IPS-NIHi7 (cell line): ENCODE measurements around the gene PTPRO.

Experiments
- DNase-seq: peaks from one replicate; pipeline ENCODE4 v3.0.0; 2012; ENCODE audit warnings: mixed read lengths; ENCODE audit errors: extremely low spot score

The PTPRO gene

DNA sequence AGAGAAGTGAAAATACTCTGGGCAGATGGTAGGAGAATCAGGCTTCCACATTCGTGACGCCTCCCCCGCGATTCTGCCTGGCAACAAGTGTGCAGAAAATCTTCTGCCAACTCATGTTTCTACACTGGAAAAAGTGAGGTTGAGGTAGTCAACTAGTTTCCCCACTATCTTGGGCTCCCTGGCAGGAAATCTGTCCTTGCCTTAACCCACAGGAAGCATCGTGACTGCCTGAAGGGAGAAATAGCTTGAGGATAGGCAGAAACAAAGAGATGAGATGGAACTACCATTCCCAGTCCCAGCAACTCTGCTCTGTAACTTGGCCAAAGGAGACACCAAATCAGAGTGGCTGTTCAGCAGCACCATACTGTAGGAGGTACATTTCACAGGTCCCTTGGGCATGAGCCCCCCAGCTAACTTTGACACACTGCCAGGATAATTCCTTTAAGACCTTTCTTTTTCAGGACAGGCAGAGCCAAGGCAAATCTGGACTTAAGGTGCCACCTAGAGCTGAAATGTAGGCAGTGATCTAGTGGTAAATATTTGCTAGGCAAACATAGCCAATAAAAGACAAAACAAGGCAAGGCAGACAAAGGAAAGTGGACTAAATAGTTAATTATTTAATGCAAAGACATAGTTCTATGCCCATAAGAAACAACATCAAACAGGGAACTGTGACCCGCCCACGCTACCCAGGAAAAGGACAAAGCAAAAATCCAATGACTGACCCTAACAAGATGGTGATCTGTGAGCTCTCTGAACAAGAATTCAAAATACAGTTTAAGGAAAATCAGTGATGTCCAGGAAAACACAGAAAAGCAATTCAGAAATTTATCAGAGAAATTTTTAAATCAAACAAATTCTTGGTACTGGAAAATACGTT is 205.1 kb downstream of the PTPRO start:
- DNase-seq = peak; percentile 25

DNA sequence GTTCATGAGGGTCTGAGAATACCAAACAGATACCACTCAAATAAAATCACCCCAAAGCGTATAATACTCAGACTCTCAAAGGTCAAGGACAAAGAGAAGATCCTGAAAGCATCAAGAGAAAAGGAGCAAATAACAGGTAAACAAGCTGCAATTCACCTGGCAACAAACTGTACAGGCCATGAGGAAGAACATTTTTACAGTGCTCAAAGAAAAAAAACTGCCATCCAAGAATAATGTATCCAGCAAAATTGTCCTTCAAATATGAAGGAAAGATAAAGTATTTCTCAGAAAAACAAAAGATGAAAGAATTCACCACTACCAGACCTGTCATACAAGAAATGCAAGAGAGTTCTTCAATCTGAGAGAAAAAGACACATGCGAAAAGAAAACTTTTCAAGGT is 206.4 kb downstream of the PTPRO start:
- DNase-seq = no peak

DNA sequence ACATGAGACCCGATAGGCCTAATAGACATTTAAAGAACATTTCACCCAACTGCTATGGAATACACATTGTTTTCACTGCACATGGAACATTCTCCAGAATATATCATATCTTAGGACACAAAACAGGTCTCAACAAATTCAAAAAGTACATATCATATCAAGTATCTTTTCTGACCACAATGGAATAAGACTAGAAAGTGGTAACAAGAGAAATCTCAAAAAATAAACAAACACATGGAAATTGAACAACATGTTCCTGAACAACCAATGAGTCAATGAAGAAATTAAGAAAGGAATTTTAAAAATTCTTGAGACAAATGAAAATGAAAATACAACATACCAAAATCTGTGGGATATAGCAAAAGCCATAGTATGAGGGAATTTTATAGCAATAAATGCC is 208.1 kb downstream of the PTPRO start:
- DNase-seq = no peak

DNA sequence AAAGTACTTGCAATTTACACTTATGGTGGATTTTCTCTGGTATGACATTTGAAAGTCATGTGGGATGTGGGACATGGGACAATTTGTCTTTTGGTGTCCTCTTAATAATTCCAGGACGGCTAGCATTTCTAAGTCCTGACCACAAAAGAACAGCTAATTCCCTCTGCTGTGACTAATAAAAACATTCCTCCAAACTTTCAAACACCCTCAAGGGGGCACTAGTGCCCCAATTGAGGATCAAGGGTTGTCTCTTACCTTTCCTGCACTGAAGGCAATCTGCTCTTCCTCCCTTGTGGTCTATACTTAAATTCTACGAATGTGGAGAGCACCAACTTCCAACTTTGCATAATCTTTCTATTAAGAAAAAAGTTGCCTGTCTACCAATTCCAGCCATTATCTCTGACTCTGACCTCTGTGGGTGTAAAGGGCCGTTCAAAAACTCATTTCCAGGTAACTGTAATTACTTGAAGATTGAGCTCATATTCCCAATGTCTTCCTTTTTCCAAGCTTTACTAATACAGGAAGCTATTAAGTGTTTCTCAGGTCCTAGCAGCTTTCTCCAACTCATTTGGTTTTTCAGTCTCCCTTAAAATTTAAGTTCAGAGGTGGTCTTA is 210.2 kb downstream of the PTPRO start:
- peak; percentile 68 for DNase-seq

DNA sequence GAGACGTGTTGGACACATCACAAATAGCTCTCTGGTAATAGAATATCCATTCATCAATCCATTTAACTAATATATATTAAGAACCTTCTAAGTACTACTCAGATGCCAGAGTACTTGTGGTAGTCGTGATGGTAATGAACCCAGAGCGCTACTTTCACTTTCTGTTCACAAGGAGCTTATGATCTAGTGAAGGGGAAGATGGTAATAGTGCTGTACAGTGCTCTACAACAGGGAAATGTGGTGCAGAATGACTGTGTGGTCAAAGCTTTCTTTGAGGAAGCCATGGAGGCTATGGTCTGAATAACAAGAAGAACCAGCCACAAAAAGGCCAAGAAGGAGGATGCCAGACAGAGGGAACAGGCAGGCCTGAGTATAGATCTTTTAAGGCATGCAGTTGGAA is 212.0 kb downstream of the PTPRO start:
- DNase-seq = no peak

DNA sequence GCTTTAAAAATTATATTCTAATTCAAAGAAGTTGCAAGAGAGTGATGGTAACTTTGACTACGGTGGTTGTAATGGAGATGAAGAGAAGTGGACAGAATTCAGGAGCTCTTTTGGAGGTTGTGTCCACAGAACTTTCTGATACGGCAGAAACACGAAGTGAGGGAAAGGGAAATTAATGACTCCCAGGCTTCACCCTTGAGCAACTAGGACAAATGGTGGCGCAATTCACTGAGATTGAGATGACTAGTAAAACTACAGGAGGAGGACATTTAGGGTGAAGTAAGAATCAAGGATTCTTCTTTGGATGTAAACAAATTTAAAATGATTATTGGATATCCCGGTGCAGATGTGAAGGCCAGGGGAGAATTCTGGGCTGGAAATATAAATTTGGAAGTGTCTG is 212.6 kb downstream of the PTPRO start:
- no peak for DNase-seq

DNA sequence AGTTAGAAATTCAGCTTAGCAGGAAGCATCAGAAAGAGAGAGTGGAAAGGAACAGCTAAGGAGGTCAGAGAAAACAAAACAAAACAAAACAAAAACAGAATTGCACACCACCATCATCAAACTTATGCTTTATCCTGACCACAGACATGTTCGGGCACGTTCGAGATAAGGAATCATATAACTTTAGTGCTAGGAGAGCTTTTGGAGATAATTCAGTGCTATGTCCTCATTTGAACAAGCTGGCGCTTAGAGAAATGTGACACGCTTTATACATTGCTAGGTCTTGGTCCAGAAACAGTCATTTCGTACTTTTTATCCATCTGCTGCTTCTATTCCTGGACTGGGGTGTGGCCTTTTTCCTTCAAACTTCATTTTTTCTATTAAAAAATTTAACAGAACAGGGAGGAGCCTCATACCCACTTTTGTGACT is 213.1 kb downstream of the PTPRO start:
- no peak for DNase-seq

DNA sequence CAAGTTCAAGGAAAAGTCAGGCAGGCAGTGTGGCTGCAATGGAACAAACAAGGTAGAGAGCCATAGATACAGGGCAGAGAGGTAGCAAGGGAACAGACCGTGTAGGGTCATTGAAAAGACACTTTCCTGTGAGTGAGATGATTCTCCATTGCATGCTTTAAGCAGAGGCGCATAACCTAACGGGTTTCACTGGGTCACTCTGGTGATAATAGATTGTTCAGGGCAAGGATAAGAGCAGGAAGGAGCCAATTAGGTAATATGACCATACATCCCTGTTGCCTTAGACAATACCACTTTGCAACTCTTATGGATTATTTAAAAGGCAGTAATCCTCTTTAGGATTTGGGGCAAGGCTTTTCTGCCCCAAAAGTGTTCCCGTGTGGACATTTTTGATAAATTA is 214.1 kb downstream of the PTPRO start:
- no peak for DNase-seq

DNA sequence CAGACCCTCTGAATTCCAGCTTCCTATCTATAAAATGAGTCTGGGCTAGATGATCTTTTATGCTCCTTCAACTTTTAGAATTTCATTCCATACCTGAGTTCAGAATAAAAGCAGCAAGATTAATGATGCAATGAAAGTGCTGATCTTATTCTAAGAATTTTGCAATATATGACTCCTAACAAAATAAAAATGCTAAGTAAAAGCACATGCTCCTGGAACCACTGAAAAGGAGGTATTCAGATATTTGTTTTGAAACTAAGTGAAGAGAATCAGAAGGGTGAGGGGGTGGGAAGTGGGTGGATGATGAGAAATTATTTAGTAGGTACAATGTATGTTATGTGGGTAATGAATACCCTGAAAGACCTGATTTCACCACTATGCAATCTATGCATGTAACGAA is 216.6 kb downstream of the PTPRO start:
- DNase-seq = no peak

DNA sequence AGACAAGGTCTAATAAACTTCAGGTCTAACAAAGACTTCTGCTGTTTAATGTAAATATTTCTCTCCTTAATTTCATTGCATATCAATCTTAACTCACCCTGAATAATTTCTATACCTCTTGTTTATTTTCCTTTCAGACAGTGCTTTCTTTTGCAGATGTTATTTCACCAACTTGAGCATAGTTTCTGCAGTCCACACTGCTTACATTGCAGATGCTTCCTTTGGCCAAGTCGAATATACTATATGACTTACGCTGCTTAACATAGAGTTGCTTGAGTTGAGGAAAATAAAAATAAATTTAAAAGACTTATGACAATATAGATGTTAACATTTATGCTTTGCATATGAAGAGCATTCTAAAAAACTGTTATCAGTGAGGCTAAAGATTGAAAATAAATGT is 217.7 kb downstream of the PTPRO start:
- DNase-seq = no peak

DNA sequence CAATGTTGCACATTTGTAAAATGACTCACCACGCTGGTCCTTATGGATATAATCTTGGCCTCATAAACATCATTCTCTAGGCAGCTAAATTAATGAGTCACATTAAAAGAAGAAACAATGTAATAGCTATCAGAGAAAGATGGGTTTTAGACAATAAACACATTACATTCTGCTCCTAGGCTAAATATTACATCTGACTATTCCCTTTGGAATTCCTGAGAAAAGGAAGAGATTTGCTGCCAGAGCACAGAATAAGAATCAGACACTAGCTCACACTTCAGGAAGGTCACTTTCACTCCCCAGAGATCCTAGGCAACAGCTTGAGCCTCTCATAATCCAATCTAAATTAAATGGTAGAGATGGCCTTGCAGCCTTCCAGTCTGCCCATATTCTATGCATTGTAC is 218.2 kb downstream of the PTPRO start:
- DNase-seq = no peak

DNA sequence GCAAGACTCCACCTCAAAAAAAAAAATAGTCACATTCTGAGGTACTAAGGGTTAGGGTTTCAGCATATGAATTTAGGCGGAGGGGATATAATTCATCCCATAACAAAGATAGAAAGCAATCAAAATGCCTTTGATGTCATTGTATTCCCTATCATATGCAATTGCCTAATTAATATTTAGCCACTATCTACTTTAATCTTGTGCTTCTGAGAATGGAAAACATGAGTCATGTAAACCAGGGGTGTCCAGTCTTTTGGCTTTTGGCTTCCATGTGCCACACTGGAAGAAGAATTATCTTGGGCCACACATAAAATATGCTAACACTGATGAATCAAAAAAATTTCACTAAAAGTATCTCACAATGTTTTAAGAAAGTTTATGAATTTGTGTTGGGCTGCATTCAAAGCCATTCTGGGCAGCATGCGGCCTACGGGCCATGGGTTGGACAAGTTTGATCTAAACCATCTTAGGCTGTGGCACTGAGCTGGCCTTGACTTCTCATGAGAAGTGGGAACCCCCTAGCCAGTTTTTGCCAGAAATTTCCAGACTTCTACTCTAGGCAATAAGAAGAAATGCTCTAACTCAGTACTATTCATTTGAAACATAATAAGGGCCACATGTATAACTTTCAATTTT is 219.8 kb downstream of the PTPRO start:
- no peak for DNase-seq

DNA sequence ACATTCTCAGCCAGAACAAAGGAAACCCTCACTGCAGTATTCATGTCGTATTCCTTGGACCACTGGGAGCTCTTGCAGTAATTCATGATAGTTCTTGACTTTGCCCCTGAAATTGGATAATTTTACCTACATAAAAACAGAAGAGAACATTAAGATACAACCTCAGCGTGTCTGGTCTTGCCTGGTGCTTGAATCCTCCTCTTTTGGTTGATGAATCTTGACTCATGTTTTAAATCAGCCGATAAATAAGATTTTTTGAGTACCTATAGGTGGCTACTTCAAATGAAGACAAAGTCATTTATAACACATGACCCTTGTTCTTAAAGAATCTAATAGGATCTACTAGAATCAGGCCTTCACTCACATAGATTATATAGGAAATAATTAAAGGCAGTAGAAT is 221.0 kb downstream of the PTPRO start:
- DNase-seq = no peak

DNA sequence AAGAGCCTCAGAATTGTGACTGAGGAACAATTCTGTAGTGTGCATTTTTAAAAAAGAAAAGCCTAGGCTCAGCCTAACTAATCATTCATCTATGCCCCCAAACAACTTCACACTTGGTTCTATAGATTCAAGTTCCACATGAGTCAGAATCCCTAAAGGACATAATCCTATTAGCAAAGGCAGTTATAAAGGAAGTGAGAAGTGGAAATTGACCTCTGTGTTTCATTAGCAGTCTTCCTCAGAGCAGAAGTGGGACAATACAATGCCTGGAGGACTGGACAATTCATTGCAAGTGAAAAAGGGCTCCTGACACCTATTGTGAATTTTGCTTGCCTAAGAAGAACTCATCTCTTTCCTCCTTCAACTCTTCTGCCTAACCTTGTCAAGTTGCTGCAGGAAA is 222.3 kb downstream of the PTPRO start:
- no peak for DNase-seq

DNA sequence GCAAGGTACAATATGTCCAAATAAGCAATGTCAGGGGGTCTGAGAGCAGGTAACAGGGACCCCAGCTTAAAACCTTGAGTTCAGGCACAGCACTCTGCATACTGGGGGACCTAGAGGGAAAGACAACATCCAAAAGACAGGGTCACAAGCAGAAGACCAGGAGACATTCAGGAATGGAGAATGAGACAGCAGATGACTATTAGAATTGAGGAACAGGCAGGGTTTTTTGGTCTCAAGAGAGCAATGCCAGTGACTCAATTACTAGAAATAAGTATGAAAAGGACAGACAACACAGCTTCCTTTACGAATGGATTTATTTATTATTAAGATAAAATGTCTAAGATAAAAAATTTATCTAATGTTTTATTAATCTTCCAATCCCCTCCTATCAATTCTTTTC is 223.0 kb downstream of the PTPRO start:
- DNase-seq = no peak

DNA sequence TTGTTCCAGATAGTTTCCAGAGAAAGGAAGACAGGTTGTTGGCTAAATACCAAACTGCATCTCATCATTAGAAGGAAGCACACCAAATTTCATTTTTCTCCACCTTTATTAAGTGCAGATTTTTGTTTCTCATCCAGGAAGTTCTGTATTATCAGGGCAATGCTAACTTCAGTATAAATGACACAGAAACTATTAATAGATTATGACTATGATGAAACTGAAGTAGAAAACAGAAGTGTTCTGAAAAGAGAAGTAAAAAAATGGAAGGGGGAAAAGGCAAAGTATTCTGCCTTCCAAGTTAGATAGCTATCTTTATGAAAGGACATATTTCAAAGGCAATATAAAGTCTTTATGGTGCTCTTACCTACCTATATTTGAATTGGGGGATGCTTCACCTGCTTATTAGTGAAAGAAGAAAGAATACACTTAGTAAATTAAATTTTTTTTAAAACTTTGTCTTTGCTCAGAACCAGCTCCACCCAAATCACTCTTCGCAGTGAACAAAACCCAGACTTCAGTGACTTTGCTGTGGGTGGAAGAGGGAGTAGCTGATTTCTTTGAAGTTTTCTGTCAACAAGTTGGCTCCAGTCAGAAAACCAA is 223.9 kb downstream of the PTPRO start:
- DNase-seq = no peak

DNA sequence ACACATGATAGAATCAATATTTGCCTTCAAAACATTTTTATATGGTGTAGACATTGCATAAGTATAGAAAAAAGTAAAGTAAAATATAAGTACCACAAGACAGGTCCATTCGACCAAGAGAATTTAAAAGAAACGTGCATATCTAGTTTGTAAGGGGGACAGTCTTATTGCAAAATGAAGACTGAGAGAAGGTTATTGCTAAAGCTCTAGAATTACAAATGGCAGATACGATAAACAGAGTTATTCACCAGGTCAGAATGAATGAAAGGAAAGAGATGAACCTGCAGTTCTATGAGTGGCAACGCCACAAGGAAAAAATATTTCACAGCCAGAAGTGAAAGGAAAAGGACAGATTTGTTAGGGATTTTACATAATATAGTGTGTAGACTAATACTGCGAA is 224.8 kb downstream of the PTPRO start:
- no peak for DNase-seq

DNA sequence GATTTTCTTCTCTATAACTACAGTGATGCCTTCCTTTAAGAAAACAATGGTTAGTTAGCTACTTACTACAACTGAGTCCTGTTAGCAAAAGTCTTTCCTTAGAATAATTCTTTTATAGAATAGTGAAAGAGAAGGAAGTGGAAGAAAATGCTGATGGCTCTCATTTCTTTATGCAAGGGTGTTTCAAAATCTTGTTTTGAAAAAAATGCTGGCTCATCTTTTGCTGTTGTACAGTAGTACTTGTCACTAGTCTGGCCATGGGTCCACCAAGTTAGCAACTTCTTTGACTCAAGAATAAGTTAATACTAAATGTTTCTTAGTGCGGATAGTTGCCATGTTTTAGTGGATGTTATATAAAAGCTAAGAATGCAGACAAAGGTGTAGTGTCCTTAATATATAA is 225.4 kb downstream of the PTPRO start:
- no peak for DNase-seq

DNA sequence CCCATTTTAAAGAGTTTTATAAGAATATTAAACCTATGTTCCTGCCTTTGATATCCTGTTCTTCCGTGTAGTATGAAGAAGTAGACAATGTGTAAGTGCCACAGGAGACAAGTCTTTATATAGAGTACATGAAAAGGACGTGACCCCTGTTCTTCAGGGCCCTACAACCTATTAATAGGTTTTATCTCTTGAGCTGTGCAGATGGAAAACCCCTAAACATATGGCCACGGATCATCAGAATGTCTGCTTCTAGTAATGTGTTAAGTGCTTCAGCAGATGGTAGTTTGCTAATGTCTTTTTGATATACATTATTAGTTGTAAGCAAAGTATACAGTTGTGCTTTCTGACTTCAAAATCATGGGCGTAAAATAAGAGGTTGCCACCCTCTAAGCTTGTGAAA is 228.5 kb downstream of the PTPRO start:
- DNase-seq = no peak

DNA sequence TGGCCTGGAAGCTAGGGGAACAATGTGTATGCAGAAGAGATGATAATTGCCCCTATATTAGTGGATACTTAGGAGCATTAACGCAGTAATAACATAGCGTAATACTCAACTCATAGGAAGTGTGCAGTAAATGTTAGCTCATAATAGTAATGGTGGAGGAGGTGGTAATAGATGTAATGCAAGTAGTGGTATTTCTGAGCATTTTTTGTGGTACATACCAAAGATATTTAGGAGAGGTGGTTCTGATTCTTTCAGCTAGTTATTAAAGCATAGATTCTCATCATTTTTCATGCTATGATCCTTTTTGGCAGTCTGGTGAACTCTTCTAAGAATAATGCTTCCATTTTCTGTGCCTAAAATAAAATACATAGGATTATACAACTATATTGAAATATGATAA is 233.1 kb downstream of the PTPRO start:
- DNase-seq = no peak

DNA sequence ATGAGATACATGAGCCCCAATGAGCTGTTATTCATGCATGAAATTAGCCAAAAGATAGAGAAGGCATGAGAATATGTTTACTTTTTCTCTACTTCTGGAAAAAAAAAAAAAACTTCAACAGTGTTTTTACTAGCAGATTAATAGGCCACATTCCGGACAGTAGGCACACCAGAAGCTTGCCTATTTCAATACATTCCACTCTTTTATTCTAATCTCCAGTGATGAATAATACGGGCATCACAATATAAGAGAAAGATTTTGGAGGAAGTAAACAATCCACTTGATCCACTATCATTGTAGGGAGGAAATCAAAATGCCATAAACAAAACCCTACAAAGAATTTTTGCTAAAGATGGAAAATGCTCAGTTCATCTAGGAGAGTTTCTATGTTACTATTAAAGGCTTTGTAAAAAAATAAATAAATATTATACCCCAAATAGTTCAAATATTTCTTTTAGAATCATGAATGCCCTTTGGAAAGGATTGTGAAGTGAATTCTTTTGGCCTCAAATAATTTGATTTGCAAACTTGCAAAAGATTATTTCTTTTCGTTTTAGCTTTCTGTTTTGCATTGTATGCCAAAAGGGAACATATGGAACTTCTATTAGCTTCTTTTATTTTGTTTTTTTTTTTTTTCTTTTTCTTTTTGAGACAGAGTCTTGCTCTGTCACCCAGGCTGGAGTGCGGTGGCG is 234.2 kb downstream of the PTPRO start:
- no peak for DNase-seq

DNA sequence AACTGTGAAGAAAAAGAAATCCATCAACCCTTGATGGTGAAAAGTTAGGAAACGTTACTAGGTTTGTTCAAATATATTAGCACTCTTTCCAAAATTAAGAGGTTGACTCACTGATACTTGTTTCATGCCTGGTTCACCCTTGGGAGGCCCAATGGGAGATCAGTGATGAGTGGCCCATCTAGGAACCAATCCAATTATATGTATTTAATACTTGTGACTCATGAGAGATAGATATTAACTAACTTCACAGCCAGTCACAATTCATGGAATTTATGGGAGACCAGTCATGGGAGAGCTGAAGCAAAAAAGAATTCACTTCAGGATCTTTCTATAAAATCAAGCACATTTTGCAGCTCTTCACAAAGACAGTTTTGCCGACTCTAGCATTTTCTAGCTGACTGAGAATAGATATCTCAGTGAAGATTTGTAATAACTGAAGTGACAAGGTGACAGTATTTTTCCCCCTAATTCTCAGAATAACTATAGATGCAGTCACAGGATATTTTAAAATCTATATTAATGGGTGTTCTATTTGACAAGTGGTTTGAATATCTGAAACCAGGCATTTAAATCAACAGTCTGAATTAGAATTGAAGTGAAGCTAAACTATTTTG is 236.7 kb downstream of the PTPRO start:
- DNase-seq = no peak
